GM12892 (cell line): Measurements from ENCODE around the gene JAML.

Source experiments
- POLR2A ChIP-seq: IDR thresholded peaks from 2 replicates; pipeline ENCODE4 v1.6.1; 2011; ENCODE audit warnings: low read depth, low read length, control low read depth
- POLR2AphosphoS5 ChIP-seq: IDR thresholded peaks from 2 replicates; pipeline ENCODE4 v1.6.1; 2011; ENCODE audit warnings: low read depth, low read length, control low read depth
- TAF1 ChIP-seq: IDR thresholded peaks from 2 replicates; pipeline ENCODE4 v1.6.1; 2011; ENCODE audit warnings: low read depth, mild to moderate bottlenecking, control low read depth, low read length, borderline replicate concordance

DNA sequence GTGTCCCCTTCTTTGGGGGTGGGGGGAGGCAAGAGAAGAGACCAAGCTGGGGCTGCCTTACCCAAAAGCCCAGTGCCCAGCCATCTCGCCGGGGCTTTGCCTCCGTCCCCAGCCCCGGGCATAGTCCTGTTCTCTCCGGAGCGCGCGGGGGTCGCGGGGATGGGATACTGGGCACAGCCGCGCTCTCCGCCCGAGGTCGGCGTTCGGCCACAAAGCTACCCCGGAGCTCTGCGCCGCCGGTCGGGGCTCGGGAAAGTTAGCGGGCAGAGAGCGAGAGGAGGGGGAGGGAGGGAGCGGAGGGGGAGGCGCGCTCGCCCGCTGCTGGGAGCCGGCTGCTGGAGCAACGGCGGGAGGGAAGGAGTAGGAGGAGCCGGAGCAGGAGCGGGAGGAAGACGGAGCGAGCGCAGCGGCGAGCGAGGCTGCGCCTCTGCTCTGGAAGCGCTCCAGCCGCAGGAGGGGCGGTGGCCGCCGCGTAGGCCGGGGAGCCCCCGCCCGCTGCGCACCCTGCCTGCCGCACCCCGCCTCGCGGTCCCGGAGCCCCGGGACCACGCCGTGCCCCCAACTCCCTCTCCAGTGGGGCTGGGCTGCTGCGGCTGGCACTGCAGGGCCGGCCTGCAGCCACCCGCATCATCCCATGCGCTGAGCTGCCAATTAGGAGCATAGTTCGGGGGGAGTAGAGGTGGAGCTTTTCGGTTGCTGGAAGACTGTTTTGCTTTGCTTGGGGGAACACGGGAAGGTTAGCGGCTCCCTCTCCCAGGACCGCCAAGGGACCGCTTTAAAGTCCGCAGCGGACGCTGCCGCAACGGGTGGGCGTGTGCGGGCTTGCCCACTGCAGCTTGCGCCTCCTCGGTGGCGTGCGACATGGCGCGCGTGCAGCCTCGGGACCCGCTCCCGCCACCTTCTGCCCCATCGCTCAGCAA is 72.0 kb downstream of the JAML start, which contains the start of gene SCN4B:
- TF ChIP-seq POLR2A: no peak
- no peak for TF ChIP-seq POLR2AphosphoS5
- TF ChIP-seq TAF1: no peak
